GM10248 (cell line): ENCODE results near the gene CALHM4.

ENCODE experiments used
- CTCF ChIA-PET: fragments of 300-600 bp; sonication (Branson Sonifier 250); formaldehyde crosslinking; extraction: SDS; loops from one replicate; lab custom pipeline; 2021; ENCODE audit warnings: antibody characterized with exemption; lab: Yijun Ruan, JAX
- POLR2A ChIA-PET: fragments of 350-650 bp; sonication (Branson Sonifier 250); formaldehyde crosslinking; extraction: SDS; loops from one replicate; lab custom pipeline; 2020; ENCODE audit warnings: antibody characterized with exemption; lab: Yijun Ruan, JAX
- DNase-seq: peaks from one replicate; pipeline ENCODE4 v3.0.0; 2012; ENCODE audit errors: extremely low spot score
- CTCF ChIP-seq: IDR thresholded peaks from 2 replicates; pipeline ENCODE4 v1.5.1; 2012; ENCODE audit warnings: mild to moderate bottlenecking, low read depth; ENCODE audit errors: extremely low read depth, missing control alignments, control extremely low read depth

The CALHM4 gene

GRCh38 chr6:116528133-116528532 is 25.4 kb upstream of the CALHM4 start:
- DNase-seq = no peak
- no peak for TF ChIP-seq CTCF
- POLR2A ChIA-PET = no interaction called here
- CTCF ChIA-PET = interaction anchor here (1.3 to 1.6 kb wide), 2 partner anchors 241 to 259 kb away, joined by 3 to 4 read pairs; no protein-coding TSS in a partner anchor

GRCh38 chr6:116528780-116529179 is 24.8 kb upstream of the CALHM4 start:
- no peak for TF ChIP-seq CTCF
- CTCF ChIA-PET = interaction anchor here (1.0 to 1.6 kb wide), 3 partner anchors 13 to 260 kb away, joined by 3 to 4 read pairs (median 3); no protein-coding TSS in a partner anchor
- POLR2A ChIA-PET = no interaction called here
- DNase-seq = no peak

DNA sequence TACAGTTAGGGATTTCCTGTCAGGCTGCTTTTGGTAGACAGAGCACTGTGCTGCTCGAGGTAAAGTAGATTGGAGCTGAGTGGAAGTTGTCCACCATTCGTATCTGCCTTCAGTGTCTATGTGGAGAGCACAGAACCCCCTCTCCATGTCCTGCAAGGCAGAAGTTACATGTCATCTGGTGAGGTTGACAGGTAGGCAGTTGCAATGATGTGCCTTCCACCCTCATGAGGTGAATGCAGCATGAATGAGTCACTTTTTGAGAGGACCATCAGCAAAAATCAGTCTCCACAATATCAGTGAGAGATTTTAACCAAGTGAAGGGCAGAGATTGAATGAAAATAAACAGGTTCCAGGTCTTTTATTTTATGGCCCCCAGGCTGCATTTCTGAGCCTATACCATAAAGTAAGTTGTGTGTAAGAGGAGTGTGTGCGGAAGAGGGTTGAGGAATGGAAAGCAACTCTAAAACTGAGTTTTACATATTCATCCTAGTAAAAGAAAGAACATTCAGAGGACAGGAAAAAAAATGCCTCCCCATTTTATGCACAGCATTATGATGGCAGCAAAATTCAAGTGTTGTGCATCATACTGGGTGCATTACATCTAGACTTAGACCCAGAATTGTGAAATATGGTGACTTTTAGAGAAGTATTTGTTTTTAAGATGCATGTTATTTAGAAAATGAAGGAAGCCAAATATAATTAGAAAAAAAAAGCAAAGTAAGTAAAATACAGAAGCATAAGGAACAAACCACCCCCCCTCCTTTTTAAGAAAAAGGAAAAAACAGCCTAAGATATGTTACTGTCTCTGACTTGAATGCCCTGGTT is 23.9 kb upstream of the CALHM4 start:
- ChIA-PET CTCF (interaction anchor here (0.8 to 1.6 kb wide), 6 partner anchors 14 to 261 kb away, joined by 3 to 4 read pairs (median 3); partner anchors contain the start of gene TSPYL1), POLR2A (no interaction called here)
- no peak for TF ChIP-seq CTCF
- no peak for DNase-seq

GRCh38 chr6:116530436-116530835 is 23.1 kb upstream of the CALHM4 start:
- no peak for DNase-seq
- POLR2A ChIA-PET = no interaction called here
- no peak for TF ChIP-seq CTCF
- CTCF ChIA-PET = interaction anchor here (0.8 to 1.3 kb wide), 6 partner anchors 16 to 262 kb away, joined by 3 to 8 read pairs (median 4); partner anchors contain the start of gene TSPYL1

GRCh38 chr6:116531675-116532570 is 21.6 kb upstream of the CALHM4 start:
- peak; percentile 76 for TF ChIP-seq CTCF
- ChIA-PET POLR2A (no interaction called here), CTCF (interaction anchor here (0.7 to 4.4 kb wide), 18 partner anchors 10 to 315 kb away, joined by 3 to 62 read pairs (median 6); partner anchors contain the start of genes CALHM4, CALHM6, RWDD1 and TSPYL1)
- DNase-seq = peak; percentile 58
